Muscle layer of colon (tissue), 2 donors: ENCODE data around the gene PANK1.

Source experiments
- H3K27ac ChIP-seq: one replicate; pipeline ENCODE4 v1.7.0; 2013; ENCODE audit warnings: low read depth, mild to moderate bottlenecking, low read length, moderate library complexity
- H3K27me3 ChIP-seq, 2 donors: one replicate each; pipeline ENCODE4 v1.7.0; 2013; ENCODE audit warnings: low read length in 2 of 2, mild to moderate bottlenecking in 2 of 2; ENCODE audit not compliant: insufficient read depth in 2 of 2, control insufficient read depth in 1 of 2
- H3K36me3 ChIP-seq: one replicate; pipeline ENCODE4 v1.7.0; 2013; ENCODE audit warnings: mild to moderate bottlenecking, low read length; ENCODE audit not compliant: insufficient read depth
- H3K4me1 ChIP-seq: one replicate; pipeline ENCODE4 v1.7.0; 2013; ENCODE audit warnings: mild to moderate bottlenecking, low read length; ENCODE audit not compliant: insufficient read depth
- H3K4me3 ChIP-seq, 2 donors: one replicate each; pipeline ENCODE4 v1.7.0; 2013; ENCODE audit warnings: low read length in 2 of 2, low read depth in 1 of 2, mild to moderate bottlenecking in 1 of 2, moderate library complexity in 1 of 2
- H3K9ac ChIP-seq: one replicate; pipeline ENCODE4 v1.7.0; 2013; ENCODE audit warnings: low read length
- H3K9me3 ChIP-seq: one replicate; pipeline ENCODE4 v1.7.0; 2013; ENCODE audit warnings: mild to moderate bottlenecking, low read length
- donor health status: abdominal sarcoma.
- donor health status: Adenocarcinoma of cecum.

The PANK1 gene

DNA sequence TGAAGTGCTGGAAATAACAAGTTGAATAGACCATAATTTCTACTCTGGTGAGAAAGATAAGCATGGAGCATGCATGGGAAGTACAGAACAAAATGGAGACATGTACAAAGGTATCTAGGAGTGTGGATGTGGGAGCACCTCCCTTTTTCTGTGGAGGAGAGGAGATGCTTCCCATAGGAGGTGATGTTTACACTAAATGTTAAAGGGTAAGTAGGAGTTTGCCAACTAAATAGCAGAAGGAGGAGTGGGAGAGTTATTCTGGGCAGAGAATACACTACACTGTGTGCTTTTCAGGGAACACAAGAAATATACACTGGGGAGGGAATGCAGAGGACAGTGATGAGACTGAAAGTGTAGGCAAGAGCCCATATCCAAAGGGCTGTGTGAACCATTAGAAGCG lies 21.1 kb upstream of the PANK1 start:
- no peaks in the 10 kb centered on the region for H3K36me3 ChIP-seq
- H3K4me3 ChIP-seq = no peak overlapping the region
- no peak overlapping the region for H3K27ac ChIP-seq
- H3K9ac ChIP-seq = no peak overlapping the region
- H3K4me1 ChIP-seq = no peaks in the 10 kb centered on the region
- H3K9me3 ChIP-seq = no peaks in the 10 kb centered on the region
- no peaks in the 10 kb centered on the region for H3K27me3 ChIP-seq

DNA sequence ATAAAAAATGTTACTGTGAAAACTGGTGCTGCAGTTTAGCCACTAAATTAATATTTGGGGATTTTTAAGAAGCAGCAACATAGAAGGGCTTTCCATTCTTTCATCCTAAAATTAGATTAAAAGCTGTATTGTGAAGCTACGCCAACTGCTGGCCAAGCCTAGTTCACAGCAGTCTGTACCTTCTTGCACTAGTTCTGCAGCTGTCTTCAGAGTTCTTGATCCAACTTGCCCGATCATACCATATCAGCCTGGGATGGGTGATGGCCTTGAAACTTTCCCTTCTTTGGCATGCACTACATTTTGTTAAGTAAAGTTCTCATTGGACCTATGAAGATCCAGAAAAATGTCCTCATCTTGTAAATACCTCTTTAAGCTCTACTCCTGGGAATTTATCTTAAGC lies 20.3 kb upstream of the PANK1 start:
- no peak overlapping the region for H3K27ac ChIP-seq
- no peaks in the 10 kb centered on the region for H3K36me3 ChIP-seq
- H3K4me1 ChIP-seq = no peaks in the 10 kb centered on the region
- H3K9ac ChIP-seq = no peak overlapping the region
- no peak overlapping the region for H3K4me3 ChIP-seq
- no peaks in the 10 kb centered on the region for H3K27me3 ChIP-seq
- H3K9me3 ChIP-seq = no peaks in the 10 kb centered on the region

DNA sequence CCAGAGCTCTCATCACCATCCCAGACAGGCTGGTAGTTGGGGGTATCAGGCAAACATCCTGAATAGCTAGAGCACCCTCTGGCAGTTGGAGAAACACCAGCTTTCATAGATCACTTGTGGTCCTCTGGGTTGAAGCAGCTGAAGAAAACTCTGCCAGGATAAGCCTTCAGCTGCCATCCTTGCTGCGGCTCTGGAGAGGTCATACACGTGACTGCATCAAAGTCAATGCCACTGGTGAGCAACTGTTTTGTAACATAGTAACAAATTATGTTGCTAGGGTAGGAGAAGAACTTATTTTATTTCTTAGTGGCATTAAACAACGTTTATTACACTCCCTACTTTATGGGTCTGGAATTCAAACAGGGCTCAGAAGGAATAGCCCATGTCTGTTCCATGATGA lies 19.2 kb upstream of the PANK1 start:
- H3K36me3 ChIP-seq = no peaks in the 10 kb centered on the region
- H3K4me1 ChIP-seq = no peaks in the 10 kb centered on the region
- no peak overlapping the region for H3K27ac ChIP-seq
- no peaks in the 10 kb centered on the region for H3K27me3 ChIP-seq
- no peak overlapping the region for H3K9ac ChIP-seq
- no peaks in the 10 kb centered on the region for H3K9me3 ChIP-seq
- no peak overlapping the region for H3K4me3 ChIP-seq

DNA sequence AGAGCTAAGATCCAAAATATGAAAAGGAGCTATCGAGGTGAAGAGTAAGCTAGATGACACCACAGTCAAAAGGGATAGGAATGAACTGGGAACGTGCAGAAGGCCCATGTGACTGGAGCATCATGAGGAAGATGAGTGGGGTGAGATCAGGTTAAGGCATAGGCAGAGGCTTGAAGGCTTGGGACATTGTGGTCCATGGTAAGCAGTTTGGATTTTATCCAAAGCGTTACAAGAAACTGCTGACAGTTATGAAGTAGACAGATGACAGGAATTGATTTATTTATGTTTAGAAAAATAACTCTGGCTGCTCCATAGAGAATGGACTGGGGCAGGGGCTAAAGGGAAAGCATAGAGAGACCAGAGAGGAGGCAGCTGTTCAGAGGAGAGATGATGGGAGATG lies 18.1 kb upstream of the PANK1 start:
- Histone ChIP-seq H3K9ac (no peak overlapping the region), H3K4me3 (no peak overlapping the region), H3K36me3 (no peaks in the 10 kb centered on the region), H3K27ac (no peak overlapping the region), H3K27me3 (no peaks in the 10 kb centered on the region), H3K4me1 (no peaks in the 10 kb centered on the region), H3K9me3 (no peaks in the 10 kb centered on the region)

DNA sequence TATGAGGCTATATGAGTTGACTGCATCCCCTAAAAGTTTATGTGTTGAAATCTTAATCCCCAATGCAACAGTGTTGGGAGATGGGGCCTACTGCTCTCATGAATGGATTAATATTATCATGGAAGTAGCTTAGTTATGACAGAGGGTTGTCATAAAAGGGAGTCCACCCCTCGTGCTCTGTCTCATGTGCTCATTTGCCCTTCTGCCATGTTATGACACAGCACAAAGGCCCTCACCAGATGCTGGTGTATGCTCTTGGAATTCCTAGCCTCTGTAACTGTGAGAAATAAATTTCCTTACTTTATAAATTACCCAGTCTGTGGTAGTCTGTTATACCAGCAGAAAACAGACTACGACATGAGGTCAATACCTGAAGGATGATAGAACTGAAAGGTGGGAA lies 17.6 kb upstream of the PANK1 start:
- Histone ChIP-seq H3K9ac (no peak overlapping the region), H3K27ac (no peak overlapping the region), H3K27me3 (no peaks in the 10 kb centered on the region), H3K9me3 (no peaks in the 10 kb centered on the region), H3K36me3 (no peaks in the 10 kb centered on the region), H3K4me1 (no peaks in the 10 kb centered on the region), H3K4me3 (no peak overlapping the region)

DNA sequence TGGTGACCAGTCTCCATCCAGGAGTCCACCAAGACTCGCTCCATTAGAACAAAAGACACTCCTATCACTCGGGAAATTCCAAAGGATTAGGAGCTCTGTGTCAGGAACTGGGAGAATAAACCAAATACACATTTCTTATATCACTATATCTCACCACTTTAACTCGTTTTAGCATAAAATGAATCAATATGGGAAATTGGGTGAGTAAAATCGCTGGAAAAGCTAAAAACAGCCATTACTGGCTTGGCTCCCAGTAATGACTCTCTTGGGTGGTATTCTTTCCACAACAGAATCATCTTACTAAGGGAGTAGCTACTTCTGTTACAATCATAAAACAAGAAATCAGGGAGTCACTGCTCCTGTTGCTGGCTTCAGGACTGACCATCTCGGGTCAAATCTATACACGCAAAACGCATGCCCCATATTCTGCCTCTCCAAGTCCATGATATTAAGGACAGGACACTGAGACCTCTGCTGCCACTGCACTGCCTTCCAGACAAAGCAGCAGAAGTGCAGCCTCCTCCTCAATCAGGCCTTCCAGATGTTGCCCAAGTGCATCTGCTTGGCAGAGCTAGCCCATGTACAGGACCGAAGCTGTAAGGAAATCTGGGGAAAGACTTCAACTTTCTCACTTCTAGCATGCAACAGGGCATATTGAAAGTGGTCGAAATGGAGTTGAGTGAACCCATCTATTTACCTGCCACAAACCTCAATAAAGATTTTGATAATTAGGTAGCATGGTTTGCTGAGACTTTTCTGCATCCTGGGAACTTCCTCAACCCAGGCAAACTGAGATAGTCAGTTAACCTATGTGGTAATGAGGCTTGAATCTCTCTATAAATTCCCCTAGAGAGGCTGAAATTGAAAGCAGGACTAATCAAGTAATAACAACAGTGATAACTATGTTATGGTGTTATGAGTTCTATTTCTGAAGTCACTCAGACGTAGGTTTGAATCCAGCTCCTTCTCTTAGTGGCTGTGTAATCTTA lies 14.4 kb upstream of the PANK1 start:
- no peak overlapping the region for H3K4me3 ChIP-seq
- H3K27ac ChIP-seq = no peak overlapping the region
- no peaks in the 10 kb centered on the region for H3K27me3 ChIP-seq
- no peaks in the 10 kb centered on the region for H3K36me3 ChIP-seq
- H3K9me3 ChIP-seq = no peaks in the 10 kb centered on the region
- no peak overlapping the region for H3K9ac ChIP-seq
- H3K4me1 ChIP-seq = no peaks in the 10 kb centered on the region

DNA sequence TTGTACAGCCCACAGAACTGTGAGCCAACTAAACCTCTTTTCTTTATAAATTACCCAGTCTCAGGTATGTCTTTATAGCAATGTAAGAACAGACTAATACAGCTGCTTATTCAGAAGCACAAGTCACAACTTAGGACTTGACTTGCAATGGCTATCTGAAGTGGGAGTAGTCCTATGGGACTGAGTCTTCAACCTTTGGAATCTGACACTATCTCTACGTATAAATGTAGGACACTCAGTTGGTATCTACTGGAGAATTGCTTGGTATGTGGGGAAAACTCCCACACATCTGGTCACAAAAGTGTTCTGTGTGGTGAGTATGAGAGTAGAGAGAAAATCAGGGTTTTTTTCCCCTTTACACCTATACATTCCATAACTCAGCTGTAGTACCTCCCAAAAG lies 12.3 kb upstream of the PANK1 start:
- no peaks in the 10 kb centered on the region for H3K9me3 ChIP-seq
- no peaks in the 10 kb centered on the region for H3K4me1 ChIP-seq

DNA sequence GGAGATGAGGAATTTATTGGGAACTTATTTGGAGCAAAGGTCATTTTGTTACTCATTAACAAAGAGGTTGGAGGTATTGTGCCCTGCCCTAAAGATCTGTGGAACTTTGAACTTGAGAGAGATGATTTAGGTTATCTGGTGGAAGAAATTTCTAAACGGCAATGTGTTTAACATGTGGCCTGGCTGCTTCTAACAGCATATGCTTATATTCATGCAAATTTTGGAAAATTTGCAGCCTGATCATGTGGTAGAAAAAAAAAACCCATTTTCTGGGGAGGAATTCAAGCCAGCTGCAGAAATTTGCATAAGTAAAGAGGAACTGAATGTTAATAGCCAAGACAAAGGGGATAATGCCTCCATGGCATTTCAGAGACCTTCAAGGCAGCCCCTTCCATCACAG lies 10.7 kb upstream of the PANK1 start:
- no peak overlapping the region for H3K27ac ChIP-seq
- no peak overlapping the region for H3K9ac ChIP-seq
- H3K9me3 ChIP-seq = no peaks in the 10 kb centered on the region
- H3K4me1 ChIP-seq = no peaks in the 10 kb centered on the region
- no peak overlapping the region for H3K4me3 ChIP-seq
- no peaks in the 10 kb centered on the region for H3K27me3 ChIP-seq
- no peaks in the 10 kb centered on the region for H3K36me3 ChIP-seq

More for the DNA sequence above, 12.3 kb upstream of the PANK1 start:
- Histone ChIP-seq H3K27ac (no peak overlapping the region), H3K9ac (no peak overlapping the region), H3K4me3 (no peak overlapping the region), H3K36me3 (no peaks in the 10 kb centered on the region), H3K27me3 (no peaks in the 10 kb centered on the region)

DNA sequence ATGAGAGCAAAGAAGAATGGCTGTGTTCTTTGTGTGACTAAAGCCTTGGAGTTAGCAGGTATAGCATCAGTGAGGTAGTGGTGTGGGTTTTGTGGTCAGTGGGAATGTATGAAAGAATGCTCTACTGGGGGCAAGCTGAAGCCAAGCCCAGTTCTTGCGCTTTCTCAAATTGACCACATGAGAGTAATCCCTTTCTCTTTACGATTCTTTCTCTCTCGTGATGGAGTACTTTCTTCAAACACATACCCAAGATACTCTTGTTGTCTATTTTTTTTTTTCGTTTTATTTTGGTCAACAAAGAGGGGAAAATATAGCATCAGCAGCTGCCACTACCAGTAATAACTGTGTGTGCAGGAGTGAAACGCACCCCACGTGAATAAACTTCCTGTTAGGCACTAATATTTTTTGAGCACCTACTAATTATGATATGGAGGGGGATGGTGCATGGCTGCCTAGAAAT lies 8.4 kb upstream of the PANK1 start:
- no peaks in the 10 kb centered on the region for H3K4me1 ChIP-seq
- no peak overlapping the region for H3K4me3 ChIP-seq
- no peak overlapping the region for H3K9ac ChIP-seq
- no peak overlapping the region for H3K27ac ChIP-seq
- no peaks in the 10 kb centered on the region for H3K9me3 ChIP-seq
- no peaks in the 10 kb centered on the region for H3K36me3 ChIP-seq
- no peaks in the 10 kb centered on the region for H3K27me3 ChIP-seq

DNA sequence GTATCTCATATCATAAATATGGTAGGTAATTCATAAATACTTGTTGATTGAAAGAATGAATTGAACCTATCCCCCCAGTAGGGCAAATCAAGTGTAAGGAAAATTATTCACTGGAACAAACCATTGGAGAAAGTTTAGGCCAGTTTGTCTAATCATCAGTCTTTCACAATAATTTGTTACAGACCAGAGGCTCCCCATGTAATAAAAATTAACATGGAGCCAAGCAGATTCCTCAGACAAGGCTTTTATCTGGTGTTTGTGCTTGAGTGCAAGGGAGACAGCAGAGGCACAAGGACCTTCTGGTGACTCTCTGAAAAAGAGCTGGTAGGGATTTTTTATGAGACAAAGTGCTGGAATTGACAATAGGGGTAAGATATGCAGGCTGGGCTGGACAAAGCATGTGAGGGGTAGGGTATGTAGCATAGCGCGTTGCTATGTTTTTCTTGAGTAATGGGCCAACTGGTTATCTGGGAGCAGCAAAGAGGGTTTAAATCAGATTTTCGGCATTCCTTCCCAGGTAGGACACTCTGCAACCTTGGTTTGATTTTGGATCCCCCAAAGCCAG lies 7.8 kb upstream of the PANK1 start:
- no peak overlapping the region for H3K9ac ChIP-seq
- H3K27me3 ChIP-seq = no peaks in the 10 kb centered on the region
- H3K27ac ChIP-seq = no peak overlapping the region
- H3K4me1 ChIP-seq = no peaks in the 10 kb centered on the region
- H3K9me3 ChIP-seq = no peaks in the 10 kb centered on the region
- no peak overlapping the region for H3K4me3 ChIP-seq
- H3K36me3 ChIP-seq = no peaks in the 10 kb centered on the region

DNA sequence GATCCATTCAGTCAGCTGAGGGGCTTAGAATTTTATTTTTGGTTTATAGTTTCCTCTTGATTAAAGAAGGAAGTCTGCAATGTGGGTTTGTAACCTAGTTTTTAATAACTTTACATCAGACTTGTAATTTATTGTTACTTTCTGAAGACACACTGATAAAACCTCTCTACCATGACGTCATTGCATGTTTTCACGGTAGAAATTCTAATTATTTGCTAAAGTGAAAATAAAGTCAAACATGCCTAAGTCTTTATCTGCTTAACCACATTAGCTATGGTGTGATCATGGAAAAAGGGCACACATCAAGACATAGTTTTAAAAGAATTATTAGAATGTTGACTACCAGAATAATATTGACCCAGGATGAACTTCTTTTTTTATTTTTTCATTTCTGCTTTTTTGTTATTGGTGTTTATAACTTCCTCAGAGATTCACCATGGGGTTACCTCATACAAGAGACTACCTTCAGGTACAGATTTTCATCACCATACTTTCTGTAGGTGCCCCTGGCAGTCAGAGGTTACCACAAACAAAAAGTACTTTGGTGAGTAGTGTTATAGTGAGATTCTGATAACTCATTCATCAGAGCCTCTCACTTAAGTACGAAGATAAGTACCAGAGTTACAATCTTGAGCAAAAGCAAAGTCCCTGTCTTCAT lies 7.0 kb upstream of the PANK1 start:
- Histone ChIP-seq H3K9me3 (no peaks in the 10 kb centered on the region), H3K4me1 (no peaks in the 10 kb centered on the region), H3K36me3 (no peaks in the 10 kb centered on the region), H3K4me3 (no peak overlapping the region), H3K27me3 (no peaks in the 10 kb centered on the region), H3K9ac (no peak overlapping the region), H3K27ac (no peak overlapping the region)
